Skin of body (tissue), 2 donors: ENCODE data around the gene CCSER1. TPM values are rescaled to one million over a fixed set of nuclear protein-coding genes. Genes with fewer than 3 reads are reported as not detected.
"Not testable (repeated sequence)": the region's sequence is repeated elsewhere in the genome, so short reads cannot be mapped to it uniquely, and the experiment has no call there.

Source experiments
- DNase-seq: peaks from one replicate; lab custom pipeline; 2025; lab: John Stamatoyannopoulos, UW
- total RNA-seq: library from RNA; depleted of rRNA; stranded (reverse); fragments of >200 nt; gene quantifications from one replicate; pipeline ENCODE4 v1.2.3, GENCODE V29; 2014

The CCSER1 gene
- total RNA-seq, 1 donor from 2014 or later: 12.3 TPM

DNA sequence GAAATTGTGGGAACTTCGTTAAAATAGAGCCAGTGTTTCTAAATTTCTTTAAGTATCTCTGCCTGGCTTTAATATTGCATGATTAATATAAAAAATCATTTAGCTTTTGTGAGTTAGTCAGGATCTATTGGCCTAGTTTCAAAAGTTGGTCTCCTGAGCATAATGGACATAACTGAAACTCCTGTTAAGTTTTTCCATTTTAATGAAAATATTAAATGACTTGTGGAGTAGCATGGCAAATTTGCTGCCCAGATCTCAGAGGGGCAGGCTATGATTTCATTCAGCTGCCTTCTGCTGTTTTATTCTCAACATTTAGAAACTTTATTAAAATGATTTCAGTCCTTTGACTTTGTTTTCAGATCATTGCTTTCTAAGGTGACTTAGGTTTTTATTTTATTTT, 1213.6 kb downstream of the CCSER1 start:
- DNase-seq: no peak

DNA sequence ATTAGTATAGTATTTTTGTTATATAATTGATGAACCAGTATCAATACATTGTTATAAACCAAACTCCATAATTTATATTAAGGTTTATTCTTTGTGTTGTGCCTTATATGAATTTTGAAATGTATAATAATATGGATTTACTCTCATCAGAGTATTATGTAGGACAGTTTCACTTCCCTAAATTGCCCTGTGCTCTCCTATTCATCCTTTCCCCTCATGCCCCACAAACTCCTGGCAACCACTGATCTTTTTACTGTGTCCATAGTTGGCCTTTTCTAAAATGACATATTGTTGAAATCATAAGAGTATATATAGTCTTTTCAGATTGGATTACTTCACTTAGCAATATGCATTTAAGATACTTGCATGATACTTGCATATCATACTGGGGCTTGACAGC, 1218.4 kb downstream of the CCSER1 start:
- DNase-seq: no peak

DNA sequence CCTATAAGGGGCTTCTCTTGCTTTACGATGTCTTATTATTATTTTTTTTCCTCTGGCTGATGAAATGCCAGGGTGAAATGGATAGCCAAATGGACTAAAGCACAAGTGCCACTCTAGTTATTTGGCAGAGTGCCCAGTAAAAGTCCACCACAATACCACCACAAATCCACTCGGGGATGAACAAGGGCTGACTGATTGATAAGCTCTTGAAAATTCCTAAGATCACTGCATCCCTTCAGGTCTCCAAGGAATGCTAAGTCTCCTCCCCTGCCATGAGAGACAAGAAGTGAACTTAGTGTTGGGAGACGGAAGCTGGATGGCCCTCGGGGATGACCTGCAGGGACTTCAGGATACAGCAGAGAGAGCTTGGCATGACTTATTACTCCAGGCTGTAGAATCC, 1229.3 kb downstream of the CCSER1 start:
- not testable (repeated sequence) for DNase-seq

DNA sequence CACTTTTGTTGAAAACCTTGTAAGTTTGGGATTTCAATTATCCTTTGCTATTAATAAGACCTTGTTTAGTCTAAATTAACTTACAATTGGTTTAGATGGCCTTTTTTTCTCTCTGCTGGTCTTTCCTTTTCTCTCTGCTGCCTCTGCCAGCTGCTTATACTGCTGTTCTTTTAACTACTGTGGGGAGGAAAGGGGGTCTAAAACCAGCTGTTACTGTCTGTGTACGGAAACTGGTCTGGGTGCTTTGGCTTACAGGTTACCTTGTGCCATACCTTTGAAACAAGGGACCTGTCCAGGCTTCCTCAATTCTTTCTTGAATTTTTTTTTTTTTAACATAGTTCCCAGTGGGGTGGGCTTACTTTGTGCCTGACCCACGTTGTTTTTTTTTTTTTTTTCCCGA, 1230.8 kb downstream of the CCSER1 start:
- DNase-seq: not testable (repeated sequence)

DNA sequence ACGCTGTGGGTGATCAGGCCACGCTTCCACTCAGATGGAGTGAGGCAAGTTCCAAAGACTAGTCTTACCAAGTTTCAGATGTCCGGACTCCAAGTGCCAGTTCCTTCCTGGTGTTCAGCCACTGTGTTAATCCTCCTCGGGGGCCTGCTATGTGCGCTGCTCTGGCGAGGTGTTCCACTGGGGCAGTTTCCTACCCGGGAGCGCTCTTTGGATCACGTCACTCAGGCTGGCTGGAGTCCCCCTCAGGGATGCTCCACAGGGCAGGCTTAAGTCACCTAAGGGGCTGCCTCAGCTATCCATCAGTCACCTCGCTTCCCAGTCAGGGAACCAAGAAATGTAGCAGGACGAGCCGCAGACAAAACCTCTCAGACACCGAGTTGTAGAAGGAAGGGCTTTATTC, 1231.4 kb downstream of the CCSER1 start:
- not testable (repeated sequence) for DNase-seq

DNA sequence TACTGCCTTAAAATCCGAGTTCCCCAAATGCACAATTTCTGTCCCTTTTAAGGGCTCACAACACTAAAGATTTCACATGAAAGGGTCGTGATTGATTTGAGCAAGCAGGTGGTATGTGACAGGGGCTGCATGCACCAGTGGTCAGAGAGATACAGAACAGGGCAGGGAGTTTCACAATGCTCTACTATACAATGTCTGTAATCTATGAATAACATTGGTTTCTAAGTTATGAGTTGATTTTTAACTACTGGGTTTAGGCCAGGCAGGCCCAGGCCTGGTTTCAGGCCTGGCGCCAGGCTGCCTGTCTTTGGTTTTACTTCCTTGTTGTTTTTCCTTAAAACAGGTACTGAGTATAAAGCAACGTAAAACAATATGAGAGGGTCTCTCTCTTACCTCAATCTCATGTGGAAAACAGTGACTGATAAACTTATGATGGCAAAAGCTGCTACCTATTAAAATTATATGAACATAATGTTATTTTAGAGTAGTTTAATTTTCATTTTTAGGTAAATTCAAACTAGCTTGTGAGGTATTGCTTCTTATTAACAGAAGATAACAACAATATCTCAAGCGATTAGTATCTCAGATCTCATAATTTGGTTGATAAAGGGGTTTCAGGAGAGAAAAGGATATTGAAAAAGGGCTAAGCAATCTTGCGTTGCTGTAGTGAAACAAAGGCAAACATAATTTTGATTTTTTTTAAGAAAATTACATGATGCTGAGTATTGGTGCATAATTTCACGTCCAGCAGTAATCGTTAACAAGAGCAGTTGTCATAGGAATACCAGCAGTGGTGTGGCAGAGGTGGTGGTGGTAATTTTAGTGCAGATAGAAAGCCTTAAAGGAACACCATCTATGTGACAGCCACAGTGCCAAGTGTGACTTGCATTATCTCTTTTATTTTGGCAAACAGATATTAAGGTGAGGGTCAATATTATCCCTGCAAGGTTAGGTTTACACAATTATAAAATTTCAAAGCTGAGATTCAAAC, 1232.1 kb downstream of the CCSER1 start:
- DNase-seq: no peak

DNA sequence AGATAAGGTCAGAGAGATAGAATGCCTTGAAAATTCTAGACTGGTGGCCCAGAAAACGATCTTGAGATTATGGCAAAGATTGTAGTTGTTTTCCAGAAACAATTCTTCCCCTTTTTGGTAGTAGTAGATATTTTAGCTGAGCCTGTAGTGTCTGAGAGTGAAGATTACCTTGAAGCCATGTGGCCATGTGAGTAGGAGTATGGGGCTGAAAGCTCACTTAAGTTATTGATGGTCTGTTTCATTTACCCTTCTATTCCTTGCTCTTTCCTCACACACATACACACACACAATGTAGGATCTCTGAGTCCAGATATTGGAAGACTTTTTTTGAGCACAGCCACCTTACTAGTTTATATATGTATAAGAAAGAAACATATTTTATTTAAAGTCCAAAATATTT, 1234.9 kb downstream of the CCSER1 start:
- no peak for DNase-seq

DNA sequence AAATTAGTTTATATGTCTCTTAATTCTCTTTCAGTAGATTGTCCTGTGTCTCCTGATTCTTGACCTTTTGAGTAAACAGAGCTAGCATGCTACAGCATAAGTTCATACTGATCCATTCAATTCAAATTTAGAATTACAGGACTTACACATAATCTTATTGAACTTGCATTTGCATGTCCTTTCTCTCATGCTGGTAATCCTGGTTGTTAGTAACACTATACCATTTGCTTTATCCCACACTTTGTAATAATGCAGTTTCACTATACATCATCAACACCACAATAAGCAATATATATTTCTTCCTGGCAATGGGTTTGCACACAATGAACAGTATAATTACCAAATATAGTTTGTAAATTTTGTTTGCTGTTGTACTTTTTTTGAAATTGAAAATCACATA, 1239.4 kb downstream of the CCSER1 start:
- no peak for DNase-seq

DNA sequence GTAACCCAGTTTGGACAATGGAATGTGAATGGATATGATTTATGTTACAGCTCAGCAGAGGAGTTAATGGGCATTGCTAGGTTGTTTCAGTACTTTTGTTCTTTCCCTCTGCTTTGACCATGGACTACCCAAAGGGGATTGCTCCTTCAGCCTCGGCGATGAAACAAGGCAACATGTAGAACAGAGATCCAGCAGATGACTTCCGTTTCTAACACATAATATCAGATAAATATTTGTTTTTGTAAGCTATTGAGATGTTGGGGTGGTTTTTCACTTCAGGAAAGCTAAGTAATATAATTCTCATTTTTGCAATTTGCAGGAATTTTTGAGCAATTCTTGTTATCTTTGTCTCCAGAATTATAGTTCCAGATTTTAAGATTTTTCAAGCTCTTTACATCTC, 1241.9 kb downstream of the CCSER1 start:
- DNase-seq: no peak

DNA sequence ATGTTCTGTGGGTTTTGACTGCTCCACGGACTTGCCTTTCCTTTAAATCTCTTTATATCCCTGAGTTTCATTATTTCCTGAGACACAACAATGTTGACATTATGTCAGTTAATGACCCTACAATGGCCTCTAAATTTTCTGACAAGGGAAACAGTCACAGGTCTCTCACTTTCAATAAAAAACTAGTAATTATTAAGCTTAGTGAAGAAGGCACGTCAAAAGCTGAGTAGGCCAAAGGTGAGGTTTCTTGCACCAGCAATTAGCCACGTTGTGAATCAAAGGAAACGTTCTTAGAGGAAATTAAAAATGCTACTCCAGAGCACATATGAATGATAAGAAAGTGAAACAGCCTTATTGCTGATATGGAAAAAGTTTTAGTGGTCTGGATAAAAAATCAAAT, 1246.4 kb downstream of the CCSER1 start:
- no peak for DNase-seq

DNA sequence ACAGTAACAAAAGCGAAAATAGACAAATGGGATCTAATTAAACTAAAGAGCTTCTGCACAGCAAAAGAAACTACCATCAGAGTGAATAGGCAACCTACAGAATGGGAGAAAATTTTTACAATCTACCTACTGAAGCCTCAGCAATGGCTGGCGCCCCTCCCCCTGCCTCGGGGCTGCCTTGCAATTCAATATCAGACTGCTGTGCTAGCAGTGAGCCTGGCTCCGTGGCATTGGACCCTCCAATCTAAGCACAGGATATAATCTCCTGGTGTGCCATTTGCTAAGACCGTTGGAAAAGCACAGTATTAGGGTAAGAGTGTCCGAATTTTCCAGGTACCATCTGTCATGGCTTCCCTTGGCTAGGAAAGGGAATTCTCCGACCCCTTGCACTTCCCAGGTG, 1278.2 kb downstream of the CCSER1 start:
- not testable (repeated sequence) for DNase-seq

DNA sequence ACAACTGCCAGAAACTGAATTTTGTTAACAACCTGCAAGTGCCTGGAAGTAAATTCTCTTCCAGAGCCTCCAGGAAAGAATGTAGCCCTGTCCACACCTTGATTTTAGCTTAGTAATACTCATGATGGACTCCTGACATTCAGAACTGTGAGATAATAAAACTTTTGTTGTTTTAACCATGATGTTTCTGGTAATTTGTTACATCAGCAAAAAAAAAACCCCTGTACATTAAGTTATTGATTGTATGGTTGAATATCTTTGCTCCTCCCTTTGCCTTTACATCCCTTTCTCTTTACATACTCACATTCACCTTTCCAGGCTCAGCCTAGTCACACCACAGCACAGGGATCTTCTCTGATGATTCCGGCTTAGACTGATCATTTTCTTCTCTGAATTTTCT, 1294.8 kb downstream of the CCSER1 start:
- DNase-seq: no peak

DNA sequence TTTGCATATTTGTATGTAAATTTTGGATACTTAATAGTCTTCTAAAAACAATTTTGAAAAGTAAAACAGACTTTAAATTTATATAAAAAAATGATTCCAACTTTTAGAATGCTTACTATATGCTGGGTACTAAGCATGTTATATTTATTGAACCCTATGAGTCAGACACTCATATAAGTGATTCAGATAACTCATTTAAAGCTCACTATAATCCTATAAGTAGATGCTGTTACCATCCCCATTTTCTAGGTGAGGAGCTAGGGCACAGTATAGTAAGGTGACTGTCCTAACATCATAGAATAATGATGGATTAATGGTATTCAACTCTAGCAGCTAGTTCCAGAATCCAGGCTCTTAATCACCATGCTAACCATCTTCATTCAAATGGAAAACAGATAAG, 1299.5 kb downstream of the CCSER1 start:
- DNase-seq: no peak

DNA sequence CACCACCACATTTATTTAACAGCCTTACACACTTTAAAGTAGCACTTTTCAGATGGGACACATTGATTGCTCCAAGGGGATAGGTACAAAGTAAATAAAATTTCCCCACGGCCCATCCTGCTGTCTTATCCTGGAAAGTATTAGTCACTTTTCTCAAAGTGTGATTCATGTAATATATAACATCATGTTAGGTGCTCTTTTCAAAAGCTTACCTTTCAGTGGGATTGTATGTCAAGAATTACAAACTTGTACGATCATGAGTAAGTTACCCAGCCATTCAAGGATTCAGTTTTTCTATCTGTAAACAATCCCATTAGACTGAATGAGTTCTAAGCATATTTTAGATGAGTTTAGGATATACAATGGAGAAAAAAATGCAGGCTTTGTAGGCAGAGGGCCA, 1300.0 kb downstream of the CCSER1 start:
- no peak for DNase-seq

DNA sequence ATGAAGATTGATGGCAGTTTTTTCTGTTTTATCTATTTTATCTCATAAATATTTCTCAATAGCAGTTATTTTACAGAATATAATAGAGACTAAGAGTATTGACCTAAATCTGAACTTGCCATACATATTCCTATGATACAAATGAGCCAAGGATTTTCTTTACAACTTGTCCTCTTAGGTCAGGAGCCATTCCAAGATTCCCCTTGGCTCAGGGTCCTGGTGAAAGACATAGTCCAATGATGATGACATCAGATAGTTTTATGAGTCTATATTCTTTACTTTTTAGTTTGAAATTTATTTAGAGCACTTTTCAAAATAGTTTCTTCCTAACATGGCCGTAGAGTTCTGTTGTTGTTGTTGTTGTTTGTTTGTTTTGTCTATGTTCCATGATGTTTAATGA, 1307.4 kb downstream of the CCSER1 start:
- no peak for DNase-seq

DNA sequence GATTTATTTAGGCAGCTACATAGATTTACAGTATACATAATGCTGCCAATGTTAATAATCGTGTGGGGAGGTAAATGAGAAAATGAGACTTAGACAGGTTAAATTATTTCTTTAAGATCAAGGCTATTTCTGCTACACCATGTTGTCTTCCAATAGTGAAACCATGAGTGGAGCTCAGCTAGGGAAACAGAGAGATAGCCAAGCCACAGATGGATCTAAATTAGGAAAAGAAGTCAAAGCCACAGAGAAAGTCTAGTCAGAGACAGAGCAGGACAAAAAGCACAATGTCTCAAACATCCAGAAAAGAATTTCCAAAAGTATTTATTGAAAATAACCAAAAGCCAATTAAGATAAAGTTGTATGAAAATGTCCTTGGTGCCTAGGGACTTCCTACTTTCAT, 1309.4 kb downstream of the CCSER1 start:
- no peak for DNase-seq

DNA sequence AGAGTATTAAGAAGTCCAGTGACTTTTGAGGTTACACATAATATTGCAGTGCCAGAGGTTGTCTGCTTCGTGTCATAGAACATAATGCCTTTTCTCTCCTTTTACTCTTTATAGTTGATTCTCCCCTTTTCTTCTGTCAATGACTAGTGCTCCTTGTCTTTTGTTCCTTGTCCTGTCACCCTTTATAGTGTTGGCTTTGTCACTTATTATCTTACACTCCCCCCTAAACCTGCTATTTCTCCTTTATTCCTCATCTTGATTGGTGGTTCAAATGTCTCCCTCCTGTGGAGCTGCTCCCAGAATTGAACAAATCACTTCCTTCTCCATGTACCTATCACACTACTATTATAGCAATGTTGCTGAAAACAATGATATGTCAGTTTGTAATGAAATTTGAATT, 1320.0 kb downstream of the CCSER1 start:
- no peak for DNase-seq

DNA sequence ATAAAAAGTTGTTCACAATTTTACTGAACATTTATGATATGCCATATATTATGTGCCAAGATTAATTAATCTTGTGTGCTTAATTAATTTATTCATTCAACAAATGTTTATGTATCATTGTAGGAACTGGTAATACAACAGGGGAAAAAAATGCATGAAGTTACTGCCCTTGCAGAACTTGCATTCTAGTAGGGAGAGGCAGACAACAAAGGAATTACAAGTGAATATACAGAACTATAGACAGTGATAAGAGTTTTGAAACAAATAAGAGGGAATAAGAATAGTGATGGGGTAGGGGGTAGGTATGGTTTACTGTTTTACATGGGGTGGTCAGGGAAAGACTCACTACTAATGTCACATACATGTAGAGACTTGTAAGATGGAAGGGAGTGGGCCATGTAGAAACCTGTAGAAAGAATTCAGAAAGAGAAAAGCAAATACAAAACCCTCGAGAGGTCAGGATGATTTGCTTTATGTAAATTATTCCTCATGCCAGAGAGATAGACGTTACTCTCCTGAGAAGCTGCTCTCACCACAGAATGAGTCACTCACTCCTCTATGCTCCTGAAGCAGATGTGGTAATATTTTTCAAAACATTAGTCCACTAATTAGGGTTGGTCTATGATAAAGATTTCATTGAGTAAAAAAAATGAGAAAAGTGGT, 1321.6 kb downstream of the CCSER1 start:
- no peak for DNase-seq

DNA sequence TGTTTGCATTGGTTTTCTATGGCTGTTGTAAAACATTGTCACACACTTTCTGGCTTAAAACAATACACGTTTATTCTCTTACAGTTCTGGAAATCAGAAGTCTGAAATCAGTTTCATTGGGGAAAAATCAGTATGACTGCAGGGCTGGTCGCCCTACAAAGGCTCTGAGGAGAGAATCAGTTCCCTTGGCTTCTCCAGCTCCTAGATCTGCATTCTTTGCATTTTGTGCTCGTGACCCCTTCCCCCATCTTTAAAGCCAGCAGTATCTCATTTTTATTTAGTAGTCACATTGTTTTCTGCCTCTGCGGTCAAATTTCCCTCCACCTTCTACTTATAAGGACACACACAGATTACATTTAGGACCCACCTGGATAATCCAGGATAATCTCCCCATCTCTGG, 1326.9 kb downstream of the CCSER1 start:
- no peak for DNase-seq

DNA sequence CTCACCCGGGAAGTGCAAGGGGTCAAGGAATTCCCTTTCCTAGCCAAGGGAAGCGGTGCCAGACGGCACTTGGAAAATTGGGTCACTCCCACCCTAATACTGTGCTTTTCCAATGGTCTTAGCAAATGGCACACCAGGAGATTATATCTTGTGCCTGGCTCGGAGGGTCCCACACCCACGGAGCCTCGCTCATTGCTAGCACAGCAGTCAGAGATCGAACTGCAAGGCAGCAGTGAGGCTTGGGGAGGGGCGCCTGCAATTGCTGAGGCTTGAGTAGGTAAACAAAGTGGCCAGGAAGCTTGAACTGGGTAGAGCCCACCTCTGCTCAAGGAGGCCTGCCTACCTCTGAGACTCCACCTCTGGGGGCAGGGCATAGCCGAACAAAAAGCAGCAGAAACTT, 1335.4 kb downstream of the CCSER1 start:
- not testable (repeated sequence) for DNase-seq

DNA sequence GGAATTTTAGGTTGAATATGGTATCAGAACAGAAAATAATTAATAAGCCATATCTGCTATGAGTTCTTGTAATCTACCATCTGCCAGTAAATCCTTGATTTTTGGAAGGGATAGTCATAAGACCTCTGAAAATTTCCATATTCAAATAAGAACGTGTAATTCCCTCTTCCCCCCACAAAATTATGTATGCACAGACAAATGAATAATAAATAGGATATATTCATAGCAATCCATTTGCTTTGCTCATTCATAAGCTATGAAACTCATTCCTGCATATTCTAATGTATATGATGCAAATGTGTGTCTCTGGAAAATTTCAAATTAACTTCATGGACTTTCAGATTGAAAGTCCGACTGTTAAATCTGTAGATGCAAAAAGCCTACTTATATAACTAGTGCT, 1343.5 kb downstream of the CCSER1 start:
- DNase-seq: no peak

DNA sequence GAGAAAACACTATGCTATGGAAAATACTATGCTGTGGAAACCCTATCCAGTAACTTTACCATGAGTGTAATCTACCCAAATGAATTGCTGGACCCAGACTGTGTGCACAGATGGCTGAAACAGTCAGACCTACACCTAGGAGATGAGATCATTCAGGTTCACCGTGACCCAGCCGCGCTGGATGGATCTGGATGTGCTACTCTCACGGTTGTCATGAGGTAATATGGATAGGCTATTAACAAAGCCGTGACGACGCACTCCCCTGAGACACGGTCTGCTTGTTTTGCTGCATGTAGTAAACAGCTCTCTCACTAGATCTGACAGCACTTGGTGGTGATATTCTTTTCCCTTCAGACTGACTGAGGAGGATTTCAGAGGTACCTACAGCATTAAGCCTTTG, 1344.1 kb downstream of the CCSER1 start:
- no peak for DNase-seq

DNA sequence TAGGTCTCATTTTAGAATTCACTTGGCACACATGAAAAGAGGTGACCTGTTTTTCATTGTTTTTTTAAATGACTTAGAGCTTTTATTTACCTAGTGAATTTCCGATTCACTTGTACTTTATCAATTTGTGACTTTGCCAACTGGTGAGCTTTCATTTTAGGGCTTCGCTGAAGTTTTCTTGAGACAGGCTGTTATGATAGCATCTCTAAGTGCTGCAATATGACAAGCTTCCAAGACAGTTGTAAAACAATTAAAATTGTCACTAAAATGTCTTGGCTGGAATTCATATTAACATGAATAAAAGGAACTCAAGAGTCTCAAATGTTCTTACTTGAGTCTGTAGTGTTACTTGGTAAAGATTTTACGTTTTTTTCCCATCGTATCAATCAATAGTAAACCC, 1344.9 kb downstream of the CCSER1 start:
- DNase-seq: no peak
